ENCODE measurements around the gene CTTN. TPM values are rescaled to one million over a fixed set of nuclear protein-coding genes. Genes with fewer than 3 reads are reported as not detected.

Gene CTTN
- total and polyA plus RNA-seq, 10 of the 15 experiments (the other 5 are each of a cell fraction or from before 2014, with no cell fraction given): 1.1 to 37.8 (median 11.8) TPM

GRCh38 chr11:70405679-70406395 is 7.5 kb downstream of the CTTN start (continued):
- TF ChIP-seq ZBTB40 (IDR thresholded peaks at IDR 0.05; ENCODE audit: borderline replicate concordance): no peak
- no peak for TF ChIP-seq ZNF384 (IDR thresholded peaks at IDR 0.05; ENCODE audit: borderline replicate concordance, low read depth, low read length)
- no peak for TF ChIP-seq FOS (IDR thresholded peaks at IDR 0.05; ENCODE audit: borderline replicate concordance, extremely low read depth, insufficient read length)
- no peak for TF ChIP-seq CTCF (IDR thresholded peaks at IDR 0.05 in 2 of 3, conservative IDR thresholded peaks at IDR 0.05 in 1 of 3; ENCODE audit: control insufficient read depth in 2 of 3, extremely low read depth in 1 of 3, insufficient read depth in 1 of 3, low read depth in 3 of 3, low read length in 3 of 3)
- TF ChIP-seq SMAD5 (IDR thresholded peaks at IDR 0.05; ENCODE audit: low read depth): no peak
